GM21528 (cell line): ENCODE measurements around the gene SLC12A7.

ENCODE experiments used
- ATAC-seq: cut with Tn5 transposase; IDR thresholded peaks from one replicate; pipeline ENCODE4 v1.9.1; 2021; ENCODE audit warnings: mild to moderate bottlenecking, moderate library complexity; ENCODE audit not compliant: unreplicated experiment, low FRiP score

SLC12A7 gene

DNA sequence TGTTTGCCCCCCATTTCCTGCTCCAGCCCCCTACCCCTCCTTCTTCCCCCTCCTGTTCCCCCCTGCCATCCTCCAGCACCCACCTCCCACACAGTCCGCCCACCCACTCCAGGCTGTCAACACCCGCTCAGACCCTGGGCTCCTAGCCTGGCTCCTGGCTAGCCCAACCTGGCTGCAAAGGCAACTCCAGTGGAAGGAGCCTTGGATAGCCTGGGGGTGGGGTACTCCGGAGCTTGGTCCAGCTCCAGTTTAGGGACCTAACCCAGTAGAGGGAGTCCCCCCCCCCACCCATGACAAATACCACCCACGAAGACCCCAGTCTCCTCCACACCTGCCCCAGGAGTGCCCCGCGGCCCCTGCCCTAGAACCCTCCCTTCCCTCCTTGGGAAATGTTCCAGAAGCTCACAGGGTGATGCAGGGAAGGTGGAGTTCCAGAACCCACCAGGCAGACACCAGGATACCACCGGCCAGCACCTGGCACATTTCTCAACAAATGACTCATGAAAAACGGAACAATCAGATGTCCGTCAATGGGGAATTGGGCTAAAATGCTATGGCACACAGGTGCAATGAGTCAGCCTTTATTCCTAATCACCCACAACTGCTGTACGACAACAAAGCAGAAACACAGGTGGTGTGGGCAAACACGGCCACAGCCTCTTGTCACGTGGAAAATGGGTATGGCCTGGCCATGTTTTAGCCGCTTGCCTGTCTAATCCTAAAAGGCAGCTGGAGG is 901 bp upstream of the SLC12A7 start:
- ATAC-seq = no peak

GRCh38 chr5:1111241-1111726 is 579 bp downstream of the SLC12A7 start:
- ATAC-seq = peak; percentile 33

- ATAC-seq = peak; percentile 3
These were observed 1.3 kb downstream of the SLC12A7 start for GRCh38 chr5:1110307-1111240.

- no peak for ATAC-seq
These were observed 2.1 kb downstream of the SLC12A7 start for GRCh38 chr5:1109542-1110306.

DNA sequence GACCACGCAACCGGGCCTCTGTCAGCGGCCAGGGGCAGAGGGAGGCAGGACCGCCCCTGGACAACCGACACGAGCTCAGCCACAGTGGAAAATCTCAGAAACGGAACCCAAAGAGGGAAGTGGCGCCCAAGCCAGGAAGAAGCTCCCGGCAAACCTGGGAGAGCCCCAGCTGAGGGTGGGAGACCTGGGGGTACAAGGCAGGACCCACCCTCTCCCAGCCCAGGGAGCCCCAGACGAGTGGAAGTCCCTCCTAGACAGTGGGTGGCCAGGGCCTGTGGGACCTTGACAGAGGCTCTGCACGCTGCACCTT is 3.0 kb downstream of the SLC12A7 start:
- no peak for ATAC-seq

DNA sequence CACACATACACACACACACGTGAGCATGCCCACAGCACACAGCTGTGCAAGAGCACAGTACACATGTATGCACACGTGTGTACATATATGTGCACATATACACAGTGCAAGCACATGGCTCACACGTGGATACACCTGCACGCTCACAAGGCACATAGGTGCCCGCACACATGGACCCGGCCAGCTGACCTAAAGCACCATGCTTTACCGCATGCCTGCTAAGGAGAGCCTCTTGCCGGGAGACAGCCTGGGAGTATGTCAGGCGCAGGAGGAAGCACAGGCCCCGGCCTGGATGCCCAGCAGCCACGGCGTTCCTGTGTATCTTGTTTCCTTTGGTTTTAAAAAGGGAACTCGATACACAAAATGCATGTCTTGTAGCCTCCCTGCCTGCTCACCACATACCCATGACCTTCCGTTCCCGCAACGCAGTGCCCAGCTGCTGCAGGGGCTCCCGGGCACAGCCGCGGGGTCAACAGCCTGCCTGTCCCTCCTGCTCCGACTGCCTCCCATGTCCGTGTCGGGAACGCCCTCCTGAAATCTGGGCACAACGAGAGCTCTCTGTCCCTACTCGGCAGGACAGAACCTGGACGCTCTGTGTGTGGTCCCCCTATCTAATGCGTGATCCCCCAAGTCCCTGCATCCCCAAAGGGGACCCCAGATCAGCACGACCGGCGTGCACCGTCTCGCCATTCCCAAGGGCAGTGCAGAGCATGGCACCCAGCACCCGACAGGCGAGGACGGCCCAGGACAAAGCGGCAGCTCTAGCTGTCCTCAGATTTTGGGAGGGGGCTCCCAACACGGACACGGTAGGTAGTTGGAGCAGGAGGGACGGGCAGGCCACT is 3.6 kb downstream of the SLC12A7 start:
- ATAC-seq = no peak

GRCh38 chr5:1107167-1108022 is 4.5 kb downstream of the SLC12A7 start:
- ATAC-seq = no peak

DNA sequence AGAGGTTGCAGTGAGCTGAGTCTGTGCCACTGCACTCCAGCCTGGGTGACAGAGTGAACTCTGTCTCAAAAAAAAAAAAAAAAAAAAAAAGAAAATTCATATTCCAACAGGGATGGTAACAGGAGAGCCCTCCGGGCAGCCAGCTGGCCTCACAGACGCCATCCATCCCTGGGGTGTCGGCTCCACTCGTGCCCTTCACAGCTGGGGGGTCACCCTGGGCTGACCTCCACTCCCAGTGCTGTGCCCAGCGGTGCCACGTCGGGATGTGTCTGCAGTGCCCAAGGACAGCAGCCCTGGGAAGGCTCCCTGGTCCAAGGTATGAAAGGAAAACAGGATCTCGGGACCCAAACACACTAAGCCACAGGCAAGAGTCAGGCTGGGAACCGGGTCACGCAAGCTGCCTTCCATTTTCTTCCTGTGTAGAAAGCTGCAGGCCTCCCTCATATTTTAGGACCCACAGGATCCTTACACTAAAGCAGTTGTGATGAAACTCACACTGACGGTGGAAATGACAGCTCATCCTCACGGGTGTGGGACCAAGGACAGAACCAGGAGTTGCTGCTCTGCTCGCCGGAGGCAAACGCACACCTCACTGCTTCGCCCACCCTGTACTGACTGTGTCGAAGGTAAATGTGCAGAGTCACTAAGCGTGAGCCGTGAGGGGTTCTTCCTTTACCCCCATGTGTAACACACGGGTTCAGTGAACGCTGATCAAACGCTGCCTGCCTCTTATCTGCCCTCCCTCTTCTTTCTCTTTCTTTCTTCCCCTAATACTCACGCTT is 5.3 kb downstream of the SLC12A7 start:
- ATAC-seq = no peak

DNA sequence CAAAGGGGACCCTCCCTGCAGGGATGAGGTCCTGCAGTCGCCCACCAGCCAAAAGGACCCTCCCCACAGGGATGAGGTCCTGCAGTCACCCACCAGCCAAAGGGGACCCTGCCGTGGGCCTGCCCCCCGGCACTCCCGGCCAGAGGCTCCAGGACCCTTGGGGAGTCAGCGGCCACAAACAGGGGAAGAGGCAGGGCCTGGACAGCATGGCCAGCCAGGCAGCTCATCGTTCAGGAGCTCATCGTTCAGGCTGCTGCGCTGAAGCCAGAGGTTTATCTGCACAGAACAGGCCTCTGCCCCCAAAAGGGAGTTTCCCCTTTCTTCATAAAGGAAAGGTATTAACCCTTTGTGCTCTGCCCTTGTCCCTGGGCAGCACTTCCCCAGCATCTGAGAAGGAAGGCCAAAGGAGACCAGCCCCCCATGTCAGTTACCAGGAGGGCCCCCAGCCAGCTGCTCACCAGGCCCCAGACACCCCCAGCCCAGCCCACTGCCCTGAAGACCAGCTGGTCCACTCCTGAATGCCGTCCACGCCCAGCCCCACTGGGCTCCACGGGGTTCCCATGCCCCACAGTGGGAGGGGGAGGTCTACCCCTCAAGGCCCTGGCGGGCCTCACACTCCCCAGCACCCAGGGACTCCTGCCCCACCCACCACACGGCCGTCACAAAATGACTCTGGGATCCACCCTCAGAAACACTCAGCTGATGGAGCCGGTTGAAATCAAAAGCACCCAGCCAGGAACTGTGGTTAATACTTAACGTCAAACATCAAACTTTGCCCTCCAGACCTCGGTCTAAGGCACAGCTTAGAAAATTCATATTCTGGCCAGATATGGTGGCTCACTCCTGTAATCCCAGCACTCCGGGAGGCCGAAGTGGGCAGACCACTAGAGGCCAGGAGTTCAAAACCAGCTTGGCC is 6.3 kb downstream of the SLC12A7 start:
- peak; percentile 37 for ATAC-seq

- ATAC-seq = no peak
These were observed 7.4 kb downstream of the SLC12A7 start for GRCh38 chr5:1104327-1105006.

DNA sequence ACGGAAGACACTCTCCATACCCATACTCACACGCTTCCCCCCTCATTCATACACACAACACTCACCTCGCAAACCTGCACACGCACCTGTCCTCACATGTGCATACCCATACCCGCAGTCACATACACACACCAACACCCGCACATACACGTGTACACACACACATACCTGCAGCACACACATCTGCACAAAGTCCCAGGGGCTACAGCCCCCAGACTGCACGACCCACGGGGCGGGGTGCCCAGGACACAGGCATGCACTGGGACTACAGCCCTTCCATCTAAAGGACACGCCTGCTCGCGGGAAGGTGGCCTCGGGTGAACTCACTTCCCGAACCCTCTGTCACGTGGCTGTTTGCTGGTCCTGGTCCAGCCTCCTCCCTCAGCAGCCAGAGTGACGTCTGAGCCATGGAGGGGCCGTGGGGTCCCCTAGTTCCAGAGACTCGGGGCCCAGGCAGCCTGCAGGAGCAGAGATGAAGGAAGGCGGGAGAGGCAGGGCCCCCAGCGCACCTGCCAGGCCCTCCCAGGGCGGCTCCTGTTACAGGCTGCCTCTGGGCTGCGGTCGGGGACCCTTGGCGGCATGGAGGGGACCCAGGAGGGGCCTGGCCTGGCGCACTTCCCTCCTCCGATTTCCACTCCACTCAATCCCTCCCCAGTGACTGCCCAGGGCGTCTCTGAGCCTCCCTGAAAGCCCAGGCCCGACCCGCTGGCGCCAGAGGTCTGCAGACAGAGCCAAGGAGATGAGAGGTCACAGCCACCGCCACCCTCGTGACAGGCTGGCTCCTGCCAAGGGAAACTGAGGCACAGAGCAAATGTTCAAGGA is 8.1 kb downstream of the SLC12A7 start:
- ATAC-seq = no peak

DNA sequence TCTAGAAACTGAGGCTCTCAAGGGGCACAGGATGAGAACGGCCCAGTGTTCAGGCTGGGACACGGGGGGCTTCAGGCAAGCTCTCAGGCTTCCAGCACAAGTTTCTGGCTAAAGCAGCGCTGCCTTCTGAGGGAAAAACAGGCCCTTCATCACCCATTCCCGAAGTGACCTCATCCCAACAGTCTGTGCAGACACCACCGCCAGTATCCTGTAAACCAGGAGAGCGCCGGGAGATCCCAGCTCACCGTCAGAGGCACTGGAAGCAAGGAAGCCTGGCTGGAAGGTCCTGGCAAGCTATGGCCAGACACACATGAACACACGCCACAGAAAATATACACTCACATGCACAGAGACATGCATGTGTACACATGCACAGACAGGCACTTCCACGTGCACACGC is 8.8 kb downstream of the SLC12A7 start:
- ATAC-seq = no peak

GRCh38 chr5:1101961-1102713 is 9.7 kb downstream of the SLC12A7 start:
- ATAC-seq = no peak

GRCh38 chr5:1100664-1101574 is 10.9 kb downstream of the SLC12A7 start:
- ATAC-seq = no peak
